GM19193 (cell line): Measurements from ENCODE around the gene TCP11X2.
"Not testable (repeated sequence)": the region's sequence is repeated elsewhere in the genome, so short reads cannot be mapped to it uniquely, and the experiment has no call there.

Experiments used
- POLR2A ChIP-seq: IDR thresholded peaks from 4 replicates; pipeline ENCODE4 v1.6.1; 2011; ENCODE audit not compliant: insufficient read depth, insufficient read length; ENCODE audit errors: extremely low read depth

The TCP11X2 gene

DNA sequence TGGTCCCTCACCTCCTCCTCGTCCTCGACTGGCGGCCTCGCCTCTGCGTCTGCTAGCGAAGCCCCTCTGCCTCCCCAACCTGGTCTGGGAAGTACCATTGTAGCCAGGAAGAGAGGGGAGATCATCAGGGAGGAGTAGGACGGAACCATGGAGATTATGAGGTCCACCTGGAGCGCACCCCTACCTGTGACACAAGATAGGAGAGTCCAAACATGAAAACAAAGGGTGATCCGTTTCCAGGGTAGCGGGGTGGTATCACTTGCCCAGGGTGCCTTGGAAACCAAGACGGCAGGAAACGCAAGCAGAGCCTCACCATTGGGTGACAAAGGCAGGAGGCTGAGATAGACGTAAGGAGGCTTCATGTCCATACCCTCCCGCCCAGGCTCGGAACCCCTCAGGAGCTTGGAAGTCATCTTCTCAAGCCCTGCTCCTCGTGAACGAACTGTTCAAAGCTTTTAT is at the start of gene TCP11X2:
TCP11X2 (minus strand) TSS at position 51 of the 459 bp plus-strand sequence.
- TF ChIP-seq POLR2A = not testable (repeated sequence)

DNA sequence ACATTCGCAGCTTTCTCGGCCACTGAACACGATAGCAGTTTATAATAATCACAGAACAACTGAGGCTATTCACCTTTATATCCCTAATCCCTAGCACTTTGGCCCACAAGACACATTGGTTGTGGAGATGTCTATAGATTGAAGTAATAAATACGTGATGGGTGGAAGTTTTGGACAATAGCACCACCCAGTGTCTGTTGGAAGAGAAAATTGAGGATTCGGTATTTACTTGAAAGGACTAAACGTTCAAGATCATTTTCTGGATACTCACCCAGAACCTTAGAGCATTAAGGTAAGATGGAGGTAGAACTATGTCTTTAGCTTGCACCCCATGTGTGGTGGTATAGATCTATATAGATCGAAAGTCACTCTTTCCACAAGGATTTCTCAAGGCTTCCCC is 45.7 kb upstream of the TCP11X2 start:
- TF ChIP-seq POLR2A = no peak

DNA sequence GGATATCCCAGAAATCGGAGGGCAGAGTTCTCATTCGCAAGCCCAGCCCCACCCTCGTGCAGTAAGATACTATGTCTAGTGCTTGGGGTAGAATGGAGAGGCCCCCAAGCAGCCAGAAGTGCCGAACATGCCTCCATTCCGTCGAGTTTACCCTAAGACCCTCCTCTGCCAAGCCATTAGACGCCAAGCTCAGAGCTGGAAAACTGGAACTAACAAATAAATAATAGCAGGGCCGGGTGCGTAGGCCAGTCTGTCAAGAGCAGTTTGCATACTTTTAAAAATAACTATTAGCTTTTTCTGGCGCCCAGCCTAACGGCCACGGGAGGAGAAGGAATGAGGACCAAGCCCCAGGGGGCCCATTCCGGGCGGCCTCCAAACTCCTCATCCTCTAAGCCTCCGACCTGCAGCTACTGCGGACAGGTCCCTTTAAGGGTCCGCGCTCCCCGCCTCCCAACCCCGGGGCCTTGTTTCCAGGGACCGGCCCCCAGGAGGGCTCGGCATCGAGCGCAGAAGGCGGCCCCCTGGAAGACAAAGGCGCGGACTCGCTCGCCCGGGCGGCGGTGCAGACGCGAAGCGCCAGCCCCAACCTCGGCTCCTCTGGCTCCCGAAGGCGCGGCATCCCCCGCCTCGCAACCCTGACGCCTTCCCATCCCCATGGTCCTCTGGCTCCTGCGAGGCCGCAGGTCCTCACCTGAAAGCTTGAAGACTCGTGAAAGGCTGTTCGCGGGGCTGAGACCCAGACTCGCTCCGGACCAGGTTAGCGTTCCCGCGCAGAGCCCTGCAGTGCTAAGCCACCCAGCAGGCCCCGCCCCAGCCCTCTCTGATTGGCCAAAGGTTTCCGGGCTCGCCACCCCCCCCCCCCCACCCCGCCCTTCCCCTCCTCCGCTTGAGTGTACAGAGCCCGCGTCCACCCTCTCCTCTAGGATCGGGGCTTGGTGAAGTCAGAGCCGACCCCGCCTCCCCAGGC is 44.6 kb upstream of the TCP11X2 start, which contains the start of gene TMSB15A:
TMSB15A (minus strand) TSS at position 765 of the 967 bp plus-strand sequence.
- no peak for TF ChIP-seq POLR2A

DNA sequence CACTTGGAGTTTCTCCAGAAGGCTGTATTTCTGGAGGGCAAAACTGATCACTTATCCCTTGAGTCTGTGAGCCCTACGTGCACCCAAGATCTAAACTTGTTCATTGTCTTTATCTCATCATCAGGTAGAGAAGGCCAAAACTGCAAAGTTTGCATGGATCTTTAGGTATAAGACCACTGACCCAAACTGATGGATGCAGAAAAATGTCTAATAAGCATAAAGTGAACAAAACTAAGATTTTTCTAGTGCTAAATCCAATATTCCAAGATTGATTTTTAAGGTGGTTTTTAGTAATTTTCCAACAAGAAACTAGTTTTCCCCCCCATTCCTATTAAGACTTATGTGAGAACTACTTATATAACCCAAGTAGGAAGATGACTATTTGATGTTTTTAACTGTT is 42.9 kb upstream of the TCP11X2 start:
- no peak for TF ChIP-seq POLR2A

DNA sequence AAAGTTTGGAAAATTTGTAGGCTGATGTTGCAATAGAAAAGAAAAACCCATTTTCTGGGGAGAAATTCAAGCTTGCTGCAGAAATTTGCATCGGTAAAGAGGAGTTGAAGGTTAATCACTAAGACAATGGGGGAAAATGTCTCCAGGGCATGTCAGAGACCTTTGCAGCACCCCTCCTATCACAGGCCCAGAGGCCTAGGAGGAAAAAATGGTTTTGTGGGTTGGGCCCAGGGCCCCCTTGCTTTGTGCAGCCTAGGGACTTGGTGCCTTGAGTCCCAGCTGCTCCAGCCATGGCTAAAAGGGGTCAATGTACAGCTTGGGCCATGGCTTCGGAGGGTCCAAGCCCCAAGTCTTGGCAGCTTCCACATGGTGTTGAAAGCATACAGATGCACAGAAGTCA is 27.1 kb upstream of the TCP11X2 start:
- no peak for TF ChIP-seq POLR2A

DNA sequence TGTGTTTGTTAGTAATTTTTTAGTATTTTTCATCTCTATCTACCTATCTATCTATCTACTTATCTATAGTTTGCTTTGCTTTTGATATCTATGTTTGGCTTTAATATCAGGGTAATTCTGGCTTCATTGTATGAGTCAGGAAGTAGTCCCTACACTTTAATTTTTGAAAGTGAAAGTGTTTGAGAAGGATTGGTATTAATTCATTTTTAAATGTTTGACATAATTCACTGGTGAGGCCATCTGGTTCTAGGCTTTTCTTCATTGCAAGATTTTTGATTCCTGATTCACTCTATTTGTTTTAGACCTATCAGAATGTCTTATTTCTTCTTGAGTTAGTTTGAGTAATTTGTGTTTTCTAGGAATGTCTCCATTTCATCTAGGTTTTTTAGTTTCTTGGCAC is 20.2 kb upstream of the TCP11X2 start:
- no peak for TF ChIP-seq POLR2A

DNA sequence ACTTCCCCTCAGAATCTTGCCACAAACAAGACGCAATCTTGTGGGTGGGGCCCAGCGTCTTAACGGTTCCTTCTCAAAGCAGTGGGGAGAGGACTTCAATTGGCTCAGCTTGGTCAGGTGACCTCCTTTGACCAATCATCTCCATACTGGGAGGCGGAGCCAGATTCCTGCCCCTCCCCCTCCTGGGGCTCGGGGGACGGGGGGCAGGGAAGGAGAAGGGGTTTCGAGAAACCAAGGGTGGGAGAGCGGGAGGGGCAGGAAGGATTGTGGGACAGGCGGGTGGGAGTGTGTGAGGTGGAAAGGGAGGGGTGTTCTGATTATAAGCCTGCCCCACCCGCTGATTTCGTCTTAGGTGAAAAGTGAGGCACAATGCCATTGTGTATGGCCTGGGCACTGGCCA is 31.7 kb downstream of the TCP11X2 start, which contains the start of gene NXF2B:
NXF2B (minus strand) TSS at position 101 of the 400 bp plus-strand sequence. CDS start 59,972 bp downstream, outside the sequence.
- not testable (repeated sequence) for TF ChIP-seq POLR2A
